GM12801 (cell line): ENCODE results near the gene VPS39.

ENCODE experiments used
- CTCF ChIP-seq: IDR thresholded peaks from one replicate; pipeline ENCODE4 v1.5.1; 2011; ENCODE audit warnings: control low read depth; ENCODE audit not compliant: insufficient read length; ENCODE audit errors: extremely low read depth

VPS39 gene

GRCh38 chr15:42157981-42158765 is 49.9 kb downstream of the VPS39 start:
- TF ChIP-seq CTCF, result no peak

DNA sequence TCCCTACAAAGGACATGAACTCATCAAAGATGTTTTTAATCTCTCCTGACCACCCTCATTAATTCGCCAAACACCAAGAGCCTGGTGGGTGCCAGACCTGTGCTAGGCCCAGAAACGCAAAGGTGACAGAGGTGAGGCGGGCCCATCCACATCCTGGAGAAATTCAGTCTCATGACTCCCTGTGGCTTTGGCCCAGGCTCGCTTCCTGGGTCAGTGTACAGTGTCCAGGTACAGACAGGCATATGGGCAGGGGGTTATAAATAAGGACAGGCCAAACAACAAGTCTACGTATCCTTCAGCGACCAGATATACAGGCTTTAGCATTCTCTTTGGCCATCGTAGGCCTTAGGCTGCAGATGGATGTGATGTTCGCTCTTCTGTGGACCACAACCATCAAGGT is 50.7 kb downstream of the VPS39 start:
- no peak for TF ChIP-seq CTCF

DNA sequence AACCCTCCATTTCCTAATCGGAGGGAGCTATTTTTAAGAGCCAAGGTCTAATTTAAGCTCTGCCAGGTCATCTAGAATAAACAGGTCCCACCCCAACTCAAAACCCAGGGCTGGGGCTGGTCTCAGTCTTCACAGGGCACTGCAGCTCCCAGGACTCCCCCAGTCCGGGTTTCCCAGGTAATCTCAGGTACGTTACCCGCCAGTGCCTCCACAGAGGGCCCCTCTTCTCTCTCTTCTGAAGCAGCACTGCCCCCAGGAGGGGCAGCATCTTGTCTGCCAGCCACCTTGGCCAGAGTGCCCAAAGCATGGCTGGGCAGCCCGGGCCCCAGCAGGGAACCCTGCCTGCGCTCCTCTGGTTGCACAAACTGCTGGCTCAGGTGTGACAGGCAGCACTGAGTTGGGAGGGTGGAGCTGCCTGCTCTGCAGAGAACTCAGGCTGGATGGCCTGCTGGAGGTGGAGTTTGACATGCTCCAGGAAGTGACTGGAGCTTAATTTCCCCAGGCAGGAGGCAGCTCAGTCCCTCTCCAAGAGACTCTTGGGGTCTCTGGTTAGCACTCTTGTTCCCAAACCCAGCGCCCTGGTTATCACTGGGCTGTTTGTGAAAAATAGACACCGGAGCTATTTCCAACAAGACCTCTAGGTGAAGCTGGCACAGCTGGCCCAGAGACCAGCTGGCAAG is 51.7 kb downstream of the VPS39 start, which contains the start of gene PLA2G4F:
Gene PLA2G4F, minus strand, starts transcription at position 394 of the 680 bp plus-strand sequence. Its CDS starts 87 bp downstream, at position 307.
- TF ChIP-seq CTCF, result no peak

- no peak for TF ChIP-seq CTCF
These were observed 52.4 kb downstream of the VPS39 start for GRCh38 chr15:42155546-42156242.

DNA sequence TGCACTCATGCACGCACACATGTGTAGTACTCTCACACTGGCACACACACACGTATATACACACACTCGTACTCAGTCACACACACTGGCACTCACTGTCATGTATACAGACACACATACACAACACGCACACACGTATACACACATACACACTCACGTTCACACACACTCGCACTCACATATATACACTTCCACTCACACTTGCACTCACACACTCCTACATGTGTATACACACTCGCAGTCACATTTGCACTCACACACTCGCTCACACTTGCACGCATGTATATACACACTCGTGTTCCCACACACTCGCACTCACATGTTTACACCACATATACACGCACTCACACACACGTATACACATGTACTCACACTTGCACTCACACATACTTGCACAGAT is 53.1 kb downstream of the VPS39 start:
- no peak for TF ChIP-seq CTCF

DNA sequence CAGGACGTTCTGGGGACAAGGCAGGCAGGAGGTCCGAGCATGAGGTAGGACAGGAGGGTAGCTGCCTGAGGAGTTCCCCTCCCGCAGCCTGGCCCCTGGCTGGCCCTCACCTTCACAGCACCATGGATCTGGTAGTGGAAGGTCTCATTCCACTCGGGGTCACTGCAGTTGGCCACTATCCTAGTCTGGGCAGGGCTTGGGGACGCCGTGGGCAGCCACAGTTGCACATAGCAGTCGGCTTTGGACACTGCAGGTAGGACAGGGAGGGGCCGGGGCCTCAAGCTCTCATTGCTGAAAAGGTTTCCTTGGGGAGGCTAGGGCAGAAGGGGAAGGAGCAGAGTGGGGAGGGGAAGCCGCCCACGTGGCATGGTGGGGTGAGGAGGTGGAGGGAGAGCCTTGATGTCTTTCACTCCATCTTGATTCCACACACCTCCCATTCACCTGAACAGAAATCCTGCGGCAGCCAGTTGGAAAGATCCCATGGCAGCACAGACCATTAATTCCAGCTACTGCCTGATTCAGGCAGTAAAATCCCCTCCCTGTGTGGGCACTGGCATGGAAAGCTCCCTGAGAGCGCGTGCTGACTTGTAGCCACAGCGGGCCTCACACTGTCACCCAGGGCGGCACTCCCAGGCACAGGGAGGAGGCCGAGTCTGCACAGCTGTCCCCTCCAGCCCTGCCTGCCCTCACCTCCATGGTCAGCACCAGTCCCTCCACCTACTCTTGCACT is 53.7 kb downstream of the VPS39 start:
- no peak for TF ChIP-seq CTCF

- no peak for TF ChIP-seq CTCF
These were observed 54.3 kb downstream of the VPS39 start for GRCh38 chr15:42153874-42154211.
